HCT116 (cell line): ENCODE measurements around the gene SLC38A2. TPM values are rescaled to one million over a fixed set of nuclear protein-coding genes. Genes with fewer than 3 reads are reported as not detected.

Experiments used
- ATAC-seq: fragments of 200-7000 bp; cut with Tn5 transposase; 2 replicates; pipeline ENCODE4 v1.9.1; 2020; ENCODE audit warnings: mild to moderate bottlenecking, moderate library complexity
- BruUV-seq: library from RNA; stranded (reverse); fragments of 400-500 nt; replicated peaks from 2 replicates; lab custom pipeline; 2021; lab: Mats Ljungman, UMichigan
- CTCF ChIA-PET: fragments of 300-600 bp; sonication (Branson Sonifier 250); formaldehyde crosslinking; loops from one replicate; lab custom pipeline; 2021; ENCODE audit warnings: antibody characterized with exemption; lab: Charles Lee
- POLR2A ChIA-PET: fragments of 300-600, 350-600 bp; sonication (Branson Sonifier 250); formaldehyde crosslinking; loops from one replicate; lab custom pipeline; 2021; ENCODE audit warnings: antibody characterized with exemption; lab: Charles Lee
- RAD21 ChIA-PET, 2 experiments: fragments of 300-600 bp; sonication (Branson Sonifier 250); formaldehyde crosslinking; loops; one replicate each; lab custom pipeline; 2023; ENCODE audit warnings: low total read pairs in 2 of 2; ENCODE audit not compliant: uncharacterized antibody in 2 of 2, unreplicated experiment in 2 of 2, low non-redundant PET in 1 of 2; lab: Charles Lee
- DNase-seq: peaks from one replicate; pipeline ENCODE4 v3.0.0-alpha.2; 2010; ENCODE audit warnings: low read depth, low spot score
- H2AFZ ChIP-seq: fragments of 200-600 bp; shearing (Covaris generic), sonication (generic); 2 replicates; pipeline ENCODE4 v1.6.1; 2017; ENCODE audit warnings: low read depth, mixed run types, mixed read lengths, antibody characterized with exemption, low read length; ENCODE audit not compliant: poor library complexity, severe bottlenecking
- H3K27ac ChIP-seq: 2 replicates; pipeline ENCODE4 v1.5.1; 2012; ENCODE audit warnings: low read depth, low read length
- H3K27me3 ChIP-seq: fragments of 200-600 bp; sonication (generic); 2 replicates; pipeline ENCODE4 v1.6.1; 2016; ENCODE audit warnings: mixed run types, low read length, mixed read lengths; ENCODE audit not compliant: insufficient read depth
- H3K36me3 ChIP-seq, 2 experiments: fragments of 200-500 bp in 1 of 2; fragments of 200-600 bp in 1 of 2; sonication (Bioruptor generic) in 1 of 2; sonication (generic) in 1 of 2; 2 replicates each; pipeline versions ENCODE4 v1.5.1 to v1.6.1; 2014 to 2016; ENCODE audit warnings: low read length in 2 of 2, inconsistent platforms in 1 of 2, mixed read lengths in 1 of 2, mixed run types in 1 of 2; ENCODE audit not compliant: insufficient read depth in 2 of 2, control insufficient read depth in 1 of 2
- H3K4me1 ChIP-seq, 2 experiments: fragments of 200-600 bp in 1 of 2; sonication (generic) in 1 of 2; 2 replicates each; pipeline versions ENCODE4 v1.5.1 to v1.6.1; 2012 to 2017; ENCODE audit warnings: low read length in 2 of 2, inconsistent platforms in 1 of 2, mild to moderate bottlenecking in 1 of 2, mixed read lengths in 1 of 2, mixed run types in 1 of 2, moderate library complexity in 1 of 2; ENCODE audit not compliant: insufficient read depth in 2 of 2, control insufficient read depth in 1 of 2
- H3K4me2 ChIP-seq: fragments of 200-600 bp; sonication (generic); 2 replicates; pipeline ENCODE4 v1.6.1; 2017; ENCODE audit warnings: mixed run types, low read length, mixed read lengths
- H3K4me3 ChIP-seq, 2 experiments: fragments of 200-600 bp in 1 of 2; sonication (generic) in 1 of 2; replicated peaks in 1 of 2; 2 replicates each; pipeline ENCODE4 v1.5.1; 2011 to 2016; ENCODE audit warnings: low read length in 2 of 2, control low read depth in 1 of 2, low read depth in 1 of 2, mild to moderate bottlenecking in 1 of 2, mixed read lengths in 1 of 2, mixed run types in 1 of 2
- H3K79me2 ChIP-seq: fragments of 200-600 bp; sonication (generic); 2 replicates; pipeline ENCODE4 v1.6.1; 2017; ENCODE audit warnings: mild to moderate bottlenecking, mixed run types, low read length, moderate library complexity, mixed read lengths; ENCODE audit not compliant: insufficient read depth
- H3K9ac ChIP-seq: fragments of 200-600 bp; sonication (generic); 2 replicates; pipeline ENCODE4 v1.6.1; 2016; ENCODE audit warnings: low read length, mixed read lengths
- H3K9me2 ChIP-seq: fragments of 200-600 bp; sonication (generic), shearing (Covaris generic); 2 replicates; pipeline ENCODE4 v1.6.1; 2017; ENCODE audit warnings: mixed run types, mild to moderate bottlenecking, moderate library complexity; ENCODE audit not compliant: insufficient read depth
- H3K9me3 ChIP-seq, 2 experiments: fragments of 200-500 bp in 1 of 2; fragments of 200-600 bp in 1 of 2; sonication (Bioruptor generic) in 1 of 2; sonication (generic) in 1 of 2; 2 replicates each; pipeline ENCODE4 v1.6.1; 2014 to 2017; ENCODE audit warnings: low read length in 2 of 2, mixed read lengths in 2 of 2, inconsistent platforms in 1 of 2, low read depth in 1 of 2, mild to moderate bottlenecking in 1 of 2, mixed run types in 1 of 2, moderate library complexity in 1 of 2; ENCODE audit not compliant: control insufficient read depth in 1 of 2, insufficient read depth in 1 of 2
- H4K20me1 ChIP-seq: fragments of 200-600 bp; sonication (generic), shearing (Covaris generic); 2 replicates; pipeline ENCODE4 v1.6.1; 2017; ENCODE audit warnings: mixed run types, mild to moderate bottlenecking, moderate library complexity; ENCODE audit not compliant: insufficient read depth
- CEBPB ChIP-seq: IDR thresholded peaks from 2 replicates; pipeline ENCODE4 v1.6.1; 2012; ENCODE audit warnings: low read depth
- EZH2 ChIP-seq: fragments of 200-600 bp; sonication (generic); IDR thresholded peaks from 2 replicates; pipeline ENCODE4 v1.6.1; 2017; ENCODE audit warnings: antibody characterized with exemption, mixed run types
- EZH2phosphoT487 ChIP-seq: fragments of 200-600 bp; IDR thresholded peaks from 2 replicates; pipeline ENCODE4 v1.6.1; 2018; ENCODE audit warnings: antibody characterized with exemption, borderline replicate concordance
- POLR2A ChIP-seq: IDR thresholded peaks from 2 replicates; pipeline ENCODE4 v1.7.0; 2011; ENCODE audit warnings: borderline replicate concordance; ENCODE audit not compliant: insufficient read depth, insufficient read length; ENCODE audit errors: extremely low read depth
- POLR2AphosphoS5 ChIP-seq: IDR thresholded peaks from 2 replicates; pipeline ENCODE4 v1.6.1; 2011; ENCODE audit warnings: mild to moderate bottlenecking, low read depth, low read length, moderate library complexity
- SIN3A ChIP-seq: IDR thresholded peaks from 2 replicates; pipeline ENCODE4 v1.6.1; 2012; ENCODE audit warnings: low read depth
- SRF ChIP-seq: IDR thresholded peaks from 2 replicates; pipeline ENCODE4 v1.6.1; 2012; ENCODE audit warnings: low read depth
- ZFX ChIP-seq: fragments of 450-650 bp; IDR thresholded peaks from 2 replicates; pipeline ENCODE4 v1.6.1; 2017
- ZNF274 ChIP-seq: fragments of 200-500 bp; sonication (Bioruptor generic); IDR thresholded peaks from 2 replicates; pipeline ENCODE4 v1.6.1; 2014; ENCODE audit warnings: mild to moderate bottlenecking, low read depth, low read length, inconsistent platforms
- intact Hi-C: fragments of 100-400 bp; cut with micrococcal nuclease; formaldehyde crosslinking; loops from 2 replicates; pipeline ENCODE4 v1.10.0; 2022
- total RNA-seq: library from RNA; stranded (reverse); gene quantifications from one replicate; pipeline ENCODE4 v1.2.1, GENCODE V29; 2021; ENCODE audit not compliant: unreplicated experiment
- TF ChIP-seq, protein P1 (sequence below): IDR thresholded peaks from 2 replicates; pipeline ENCODE4 v1.6.1; 2011; ENCODE audit warnings: mild to moderate bottlenecking, low read length, moderate library complexity; ENCODE audit not compliant: insufficient replicate concordance; ENCODE audit errors: extremely low read depth

SLC38A2 gene
- total RNA-seq, 1 experiment from 2014 or later, result 1,049 TPM

DNA sequence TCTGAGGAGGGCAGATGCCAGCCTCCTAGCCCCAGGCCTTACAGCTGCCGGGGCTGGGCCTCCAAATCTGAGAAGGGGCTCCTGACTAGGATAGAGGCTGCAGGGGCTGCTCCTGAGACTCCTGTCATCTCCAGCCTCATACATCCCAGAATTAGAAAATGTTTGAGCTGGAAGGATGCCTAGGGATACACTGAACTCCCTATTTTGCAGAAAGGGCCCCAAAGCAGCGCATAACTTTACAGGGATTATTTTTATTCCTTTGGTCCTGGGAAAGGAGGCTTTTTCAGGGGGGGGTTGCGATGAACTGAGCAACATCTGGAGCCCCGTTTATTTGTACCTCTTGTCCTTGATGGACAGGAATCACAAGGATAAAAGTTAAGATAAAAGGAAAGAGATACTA, 35.9 kb upstream of the SLC38A2 start:
- no peak overlapping the region for H2AFZ ChIP-seq
- H3K79me2 ChIP-seq, result no peaks in the 10 kb centered on the region
- H3K27me3 ChIP-seq, result no peaks in the 10 kb centered on the region
- no peaks in the 10 kb centered on the region for H3K9me3 ChIP-seq
- H3K4me3 ChIP-seq, result no peak overlapping the region
- POLR2A ChIA-PET, result no interaction called here
- DNase-seq (no peak), ATAC-seq (no peak)
- RAD21 ChIA-PET, result no interaction called here
- CTCF ChIA-PET, result no interaction called here
- intact Hi-C loops, result no loop called here
- H3K9ac ChIP-seq, result no peak overlapping the region
- no TSS peak for BruUV-seq
- H3K4me2 ChIP-seq, result no peak overlapping the region
- H4K20me1 ChIP-seq, result no peaks in the 10 kb centered on the region
- TF ChIP-seq CEBPB (no peak), SIN3A (no peak), SRF (no peak), ZFX (no peak), ZNF274 (no peak), EZH2phosphoT487 (no peak), EZH2 (no peak)
- TF ChIP-seq, protein P1, sequence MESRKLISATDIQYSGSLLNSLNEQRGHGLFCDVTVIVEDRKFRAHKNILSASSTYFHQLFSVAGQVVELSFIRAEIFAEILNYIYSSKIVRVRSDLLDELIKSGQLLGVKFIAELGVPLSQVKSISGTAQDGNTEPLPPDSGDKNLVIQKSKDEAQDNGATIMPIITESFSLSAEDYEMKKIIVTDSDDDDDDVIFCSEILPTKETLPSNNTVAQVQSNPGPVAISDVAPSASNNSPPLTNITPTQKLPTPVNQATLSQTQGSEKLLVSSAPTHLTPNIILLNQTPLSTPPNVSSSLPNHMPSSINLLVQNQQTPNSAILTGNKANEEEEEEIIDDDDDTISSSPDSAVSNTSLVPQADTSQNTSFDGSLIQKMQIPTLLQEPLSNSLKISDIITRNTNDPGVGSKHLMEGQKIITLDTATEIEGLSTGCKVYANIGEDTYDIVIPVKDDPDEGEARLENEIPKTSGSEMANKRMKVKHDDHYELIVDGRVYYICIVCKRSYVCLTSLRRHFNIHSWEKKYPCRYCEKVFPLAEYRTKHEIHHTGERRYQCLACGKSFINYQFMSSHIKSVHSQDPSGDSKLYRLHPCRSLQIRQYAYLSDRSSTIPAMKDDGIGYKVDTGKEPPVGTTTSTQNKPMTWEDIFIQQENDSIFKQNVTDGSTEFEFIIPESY, result no peak
- H3K36me3 ChIP-seq, result no peaks in the 10 kb centered on the region
- no peaks in the 10 kb centered on the region; a peak in 1 of 4 replicates for H3K4me1 ChIP-seq
- H3K9me2 ChIP-seq, result no peaks in the 10 kb centered on the region
- no peak overlapping the region for H3K27ac ChIP-seq

DNA sequence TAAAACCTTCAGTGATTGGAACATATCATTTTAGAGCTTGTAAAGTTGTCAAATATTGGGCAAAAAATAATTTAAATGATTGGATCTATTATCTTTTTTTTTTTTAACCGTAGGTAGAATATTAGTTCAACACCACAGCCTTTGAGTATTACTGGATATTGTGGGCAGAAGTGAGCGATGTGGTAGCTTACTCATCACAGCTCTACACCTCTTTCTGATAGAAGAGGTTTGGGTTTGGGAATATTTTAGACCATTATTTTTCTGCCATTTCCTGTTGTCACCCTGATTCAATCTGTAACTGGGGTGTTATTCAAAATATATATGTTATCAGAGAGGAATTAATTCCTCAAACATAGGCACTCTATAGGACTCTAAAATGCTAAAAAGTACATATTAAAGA, 34.8 kb upstream of the SLC38A2 start:
- no peaks in the 10 kb centered on the region for H3K36me3 ChIP-seq
- no peaks in the 10 kb centered on the region for H3K9me2 ChIP-seq
- ChIA-PET RAD21 (no interaction called here), CTCF (no interaction called here), POLR2A (no interaction called here)
- H3K4me2 ChIP-seq, result no peak overlapping the region
- H3K79me2 ChIP-seq, result no peaks in the 10 kb centered on the region
- H3K4me3 ChIP-seq, result no peak overlapping the region
- H3K4me1 ChIP-seq, result peaks cover 5 to 8% of the 10 kb centered on the region in 2 experiments; a peak in 2 of 4 replicates
- TF ChIP-seq POLR2AphosphoS5 (no peak), POLR2A (no peak)
- H2AFZ ChIP-seq, result no peak overlapping the region
- BruUV-seq, result no TSS peak
- H3K27ac ChIP-seq, result no peak overlapping the region
- ATAC-seq (no peak), DNase-seq (no peak)
- no peaks in the 10 kb centered on the region for H3K27me3 ChIP-seq
- intact Hi-C loops, result no loop called here
- no peak overlapping the region for H3K9ac ChIP-seq
- no peaks in the 10 kb centered on the region for H3K9me3 ChIP-seq
- H4K20me1 ChIP-seq, result no peaks in the 10 kb centered on the region
